IMR-90 (cell line): Measurements from ENCODE around the gene AKIRIN2.

Experiments used
- BHLHE40 ChIP-seq: fragments of 150-350 bp; IDR thresholded peaks from 2 replicates; pipeline ENCODE4 v1.6.1; 2016; ENCODE audit warnings: mild to moderate bottlenecking, low read depth, low read length
- CEBPB ChIP-seq: IDR thresholded peaks from 2 replicates; pipeline ENCODE4 v1.6.1; 2012; ENCODE audit warnings: low read depth, low read length, improper control_type of control experiment
- CTCF ChIP-seq: conservative IDR thresholded peaks from 2 replicates; pipeline ENCODE4 v1.5.1; 2012; ENCODE audit warnings: mild to moderate bottlenecking, low read depth, low read length, improper control_type of control experiment
- ELK1 ChIP-seq: fragments of 150-350 bp; IDR thresholded peaks from 2 replicates; pipeline ENCODE4 v1.6.1; 2016; ENCODE audit warnings: low read depth, mild to moderate bottlenecking, low read length, moderate library complexity, borderline replicate concordance
- MAFK ChIP-seq: IDR thresholded peaks from 2 replicates; pipeline ENCODE4 v1.6.1; 2012; ENCODE audit warnings: low read depth, low read length, improper control_type of control experiment
- MAZ ChIP-seq: IDR thresholded peaks from 2 replicates; pipeline ENCODE4 v1.6.1; 2012; ENCODE audit warnings: low read depth, mild to moderate bottlenecking, low read length, improper control_type of control experiment, moderate library complexity, borderline replicate concordance
- MXI1 ChIP-seq: IDR thresholded peaks from 2 replicates; pipeline ENCODE4 v1.6.1; 2012; ENCODE audit warnings: low read depth, mild to moderate bottlenecking, low read length, moderate library complexity, borderline replicate concordance
- NFE2L2 ChIP-seq: fragments of 150-350 bp; IDR thresholded peaks from 2 replicates; pipeline ENCODE4 v1.6.1; 2016; ENCODE audit warnings: low read depth, mild to moderate bottlenecking, low read length
- POLR2A ChIP-seq: IDR thresholded peaks from 2 replicates; pipeline ENCODE4 v1.6.1; 2012; ENCODE audit warnings: mild to moderate bottlenecking, low read depth, low read length
- RAD21 ChIP-seq: IDR thresholded peaks from 2 replicates; pipeline ENCODE4 v1.6.1; 2012; ENCODE audit warnings: low read length, improper control_type of control experiment
- RCOR1 ChIP-seq: IDR thresholded peaks from 2 replicates; pipeline ENCODE4 v1.6.1; 2012; ENCODE audit warnings: mild to moderate bottlenecking, low read length, improper control_type of control experiment; ENCODE audit not compliant: insufficient replicate concordance
- SMC3 ChIP-seq: fragments of 150-350 bp; IDR thresholded peaks from 2 replicates; pipeline ENCODE4 v1.6.1; 2016; ENCODE audit warnings: low read depth, mild to moderate bottlenecking, antibody characterized with exemption, low read length, moderate library complexity

- TF ChIP-seq CTCF (no peak), POLR2A (no peak), RCOR1 (no peak), MAZ (no peak), MXI1 (no peak), ELK1 (no peak), CEBPB (no peak), RAD21 (no peak), MAFK (no peak), BHLHE40 (no peak), SMC3 (no peak), NFE2L2 (no peak)
These were observed 40.1 kb upstream of the AKIRIN2 start for GRCh38 chr6:87742106-87742505.
